ENCODE results near the gene LHFPL6.

- no peak for TF ChIP-seq CTCF (IDR thresholded peaks at IDR 0.05)
- no peak for TF ChIP-seq POLR2A (IDR thresholded peaks at IDR 0.05)
Measured at GRCh38 chr13:39377699-39378098, 225.3 kb downstream of the LHFPL6 start.
